Endothelial cell of umbilical vein (primary cell): ENCODE results near the gene SCGN. TPM values are rescaled to one million over a fixed set of nuclear protein-coding genes. Genes with fewer than 3 reads are reported as not detected.

ENCODE experiments used
- BruUV-seq: library from RNA; stranded (reverse); fragments of 400-500 nt; replicated peaks from 2 replicates; lab custom pipeline; 2021; lab: Mats Ljungman, UMichigan
- CTCF ChIA-PET: fragments of 300-600, 350-600 bp; sonication (Branson Sonifier 250); formaldehyde crosslinking; loops from one replicate; lab custom pipeline; 2021; ENCODE audit warnings: antibody characterized with exemption, inconsistent platforms; lab: Charles Lee
- POLR2A ChIA-PET: fragments of 300-600, 350-600 bp; sonication (Branson Sonifier 250); formaldehyde crosslinking; loops from one replicate; lab custom pipeline; 2021; ENCODE audit warnings: antibody characterized with exemption, inconsistent platforms; lab: Charles Lee
- DNase-seq: peaks from one replicate; pipeline ENCODE4 v3.0.0-alpha.2; 2011; ENCODE audit warnings: low read depth, low spot score
- FAIRE-seq: peaks from 2 replicates; lab custom pipeline; 2011; peaks lifted over from hg19 to GRCh38; lab: Jason Lieb, UNC
- H2AFZ ChIP-seq: 2 replicates; pipeline ENCODE4 v1.6.0; 2012; ENCODE audit warnings: low read depth, low read length, control low read depth, inconsistent platforms
- H3K27ac ChIP-seq: 2 replicates; pipeline ENCODE4 v1.5.1; 2011; ENCODE audit warnings: low read depth, mild to moderate bottlenecking, control low read depth, low read length, moderate library complexity; ENCODE audit not compliant: insufficient read depth
- H3K27me3 ChIP-seq, 2 experiments: 2 replicates each; pipeline versions ENCODE4 v1.6.0 to v1.6.1; 2011; ENCODE audit warnings: low read length in 2 of 2, mixed read lengths in 1 of 2; ENCODE audit not compliant: control insufficient read depth in 2 of 2, insufficient read depth in 2 of 2
- H3K36me3 ChIP-seq, 2 experiments: 2 replicates in 1 of 2; 3 replicates in 1 of 2; pipeline ENCODE4 v1.5.1; 2011; ENCODE audit warnings: low read length in 2 of 2, mild to moderate bottlenecking in 1 of 2, moderate library complexity in 1 of 2; ENCODE audit not compliant: control insufficient read depth in 2 of 2, insufficient read depth in 2 of 2; ENCODE audit errors: extremely low read depth in 1 of 2
- H3K4me1 ChIP-seq: 3 replicates; pipeline ENCODE4 v1.5.1; 2011; ENCODE audit warnings: mild to moderate bottlenecking, low read length; ENCODE audit not compliant: control insufficient read depth, insufficient read depth; ENCODE audit errors: extremely low read depth
- H3K4me2 ChIP-seq: 2 replicates; pipeline ENCODE4 v1.6.1; 2011; ENCODE audit warnings: low read length, control low read depth, mixed read lengths; ENCODE audit not compliant: insufficient read depth
- H3K4me3 ChIP-seq, 3 experiments: fragments of 200-600 bp in 1 of 3; sonication (generic), shearing (Covaris generic) in 1 of 3; replicated peaks in 1 of 3; 2 replicates each; pipeline ENCODE4 v1.5.1; 2011 to 2016; ENCODE audit warnings: control low read depth in 3 of 3, low read length in 3 of 3, mild to moderate bottlenecking in 2 of 3, inconsistent platforms in 1 of 3, low read depth in 1 of 3, moderate library complexity in 1 of 3; ENCODE audit not compliant: insufficient read depth in 1 of 3
- H3K79me2 ChIP-seq: 2 replicates; pipeline ENCODE4 v1.6.0; 2012; ENCODE audit warnings: low read length, inconsistent platforms; ENCODE audit not compliant: control insufficient read depth, insufficient read depth
- H3K9ac ChIP-seq: replicated peaks from 2 replicates; pipeline ENCODE3; 2011; ENCODE audit warnings: low read length, control low read depth; ENCODE audit not compliant: insufficient read depth; ENCODE audit errors: extremely low read depth
- H3K9me1 ChIP-seq: replicated peaks from 3 replicates; pipeline ENCODE4 v1.6.0; 2011; ENCODE audit warnings: mild to moderate bottlenecking, low read length; ENCODE audit not compliant: control insufficient read depth, insufficient read depth; ENCODE audit errors: extremely low read depth
- H3K9me3 ChIP-seq: replicated peaks from 2 replicates; pipeline ENCODE4 v1.5.1; 2012; ENCODE audit warnings: low read length, inconsistent platforms; ENCODE audit not compliant: control insufficient read depth, insufficient read depth
- H4K20me1 ChIP-seq: replicated peaks from 2 replicates; pipeline ENCODE3; 2011; ENCODE audit warnings: mild to moderate bottlenecking, low read length; ENCODE audit not compliant: control insufficient read depth, insufficient read depth; ENCODE audit errors: extremely low read depth
- CTCF ChIP-seq, 2 donors: IDR thresholded peaks; 1 replicate in 1 of 2; 2 replicates in 1 of 2; pipeline ENCODE4 v1.5.1; 2011; ENCODE audit warnings: low read length in 2 of 2, mild to moderate bottlenecking in 2 of 2, moderate library complexity in 2 of 2, control low read depth in 1 of 2, inconsistent platforms in 1 of 2, low read depth in 1 of 2; ENCODE audit not compliant: insufficient read depth in 1 of 2; ENCODE audit errors: extremely low read depth in 1 of 2
- EZH2 ChIP-seq: IDR thresholded peaks from 2 replicates; pipeline ENCODE4 v1.6.1; 2012; ENCODE audit warnings: borderline replicate concordance, low read depth, mild to moderate bottlenecking, moderate library complexity, low read length, inconsistent platforms; ENCODE audit not compliant: severe bottlenecking
- FOS ChIP-seq: IDR thresholded peaks from 2 replicates; pipeline ENCODE4 v1.6.1; 2011; ENCODE audit warnings: mild to moderate bottlenecking, low read length, moderate library complexity, borderline replicate concordance; ENCODE audit not compliant: insufficient read depth
- GATA2 ChIP-seq: IDR thresholded peaks from 2 replicates; pipeline ENCODE4 v1.7.0; 2011; ENCODE audit warnings: low read depth, mild to moderate bottlenecking, moderate library complexity, mixed read lengths, low read length; ENCODE audit not compliant: insufficient read length, insufficient read depth
- JUN ChIP-seq: IDR thresholded peaks from 2 replicates; pipeline ENCODE4 v1.6.1; 2011; ENCODE audit warnings: borderline replicate concordance, low read depth; ENCODE audit not compliant: insufficient read length, insufficient read depth
- MAX ChIP-seq: IDR thresholded peaks from 2 replicates; pipeline ENCODE4 v1.6.1; 2011; ENCODE audit not compliant: insufficient read depth, insufficient read length
- MYC ChIP-seq: IDR thresholded peaks from one replicate; pipeline ENCODE4 v1.6.1; 2011; ENCODE audit warnings: mild to moderate bottlenecking, low read depth, low read length
- POLR2A ChIP-seq: IDR thresholded peaks from 2 replicates; pipeline ENCODE4 v1.6.1; 2012; ENCODE audit warnings: low read depth, mild to moderate bottlenecking, control low read depth, low read length
- POLR2AphosphoS5 ChIP-seq: IDR thresholded peaks from 2 replicates; pipeline ENCODE4 v1.6.1; 2012; ENCODE audit warnings: low read depth, mild to moderate bottlenecking, control low read depth, low read length, moderate library complexity; ENCODE audit not compliant: insufficient read depth
- dilution Hi-C: fragments of 300-500 bp; cut with MboI; formaldehyde crosslinking; loops from one replicate; pipeline ENCODE4 v1.15.0; 2019; ENCODE audit warnings: low sequenced_read_pairs; ENCODE audit not compliant: extremely low pct_ligation_motif_present
- intact Hi-C: fragments of 100-400 bp; cut with micrococcal nuclease; formaldehyde crosslinking; loops from one replicate; pipeline ENCODE4 v1.10.0; 2022
- polyA plus RNA-seq, 4 experiments: library from polyadenylated mRNA; depleted of rRNA in 3 of 4; stranded (reverse) in 3 of 4; unstranded in 1 of 4; fragments of >200 nt; gene quantifications; 2 replicates each; pipeline versions ENCODE4 v1.2.1 to v1.2.3, GENCODE V29; 2011 to 2012; ENCODE audit warnings: missing spikeins in 1 of 4
- total RNA-seq: library from RNA; stranded (reverse); gene quantifications from 2 replicates; pipeline ENCODE4 v1.2.3, GENCODE V29; 2021

The SCGN gene
- total and polyA plus RNA-seq, 2 donors (not counting 3 experiments of a cell fraction or from before 2014, with no cell fraction given): not detected

GRCh38 chr6:25655723-25656122, 3.7 kb downstream of the SCGN start:
- no peaks in the 10 kb centered on the region for H3K36me3 ChIP-seq
- ChIA-PET POLR2A (no interaction called here), CTCF (no interaction called here)
- no peak overlapping the region for H3K9ac ChIP-seq
- dilution Hi-C loops: no loop called here
- no peak overlapping the region for H3K27ac ChIP-seq
- H3K4me3 ChIP-seq: no peak overlapping the region
- H3K27me3 ChIP-seq: no peaks in the 10 kb centered on the region
- no peaks in the 10 kb centered on the region for H3K9me1 ChIP-seq
- peaks cover 3% of the 10 kb centered on the region for H3K4me1 ChIP-seq
- TF ChIP-seq EZH2: no peak
- no peak for TF ChIP-seq GATA2
- FAIRE-seq: no peak
- no TSS peak for BruUV-seq
- no peak for DNase-seq
- no peaks in the 10 kb centered on the region for H3K79me2 ChIP-seq
- H4K20me1 ChIP-seq: no peaks in the 10 kb centered on the region
- intact Hi-C loops: no loop called here
- no peaks in the 10 kb centered on the region for H3K9me3 ChIP-seq
- no peak overlapping the region for H2AFZ ChIP-seq
- H3K4me2 ChIP-seq: no peak overlapping the region

- Histone ChIP-seq H3K9me1 (no peaks in the 10 kb centered on the region), H2AFZ (no peak overlapping the region), H3K9ac (no peak overlapping the region), H3K27me3 (peaks cover 2 to 3% of the 10 kb centered on the region in 2 experiments), H3K36me3 (no peaks in the 10 kb centered on the region), H3K4me3 (no peak overlapping the region), H4K20me1 (no peaks in the 10 kb centered on the region), H3K9me3 (no peaks in the 10 kb centered on the region), H3K27ac (no peak overlapping the region), H3K79me2 (no peaks in the 10 kb centered on the region), H3K4me2 (no peak overlapping the region), H3K4me1 (peaks cover 3% of the 10 kb centered on the region)
- DNase-seq (peak; percentile 3), FAIRE-seq (no peak)
- TF ChIP-seq CTCF (IDR thresholded peaks at IDR 0.05; ENCODE audit: extremely low read depth in 1 of 2, insufficient read depth in 1 of 2, low read depth in 1 of 2, low read length in 2 of 2) (no peak), MYC (no peak), FOS (no peak), JUN (no peak), POLR2AphosphoS5 (no peak), GATA2 (no peak), EZH2 (no peak), POLR2A (no peak), MAX (no peak)
- intact Hi-C loops: no loop called here
- no TSS peak for BruUV-seq
- CTCF ChIA-PET: interaction anchor here (0.8 kb wide), 1 partner anchor 60 kb away, joined by 3 read pairs; no protein-coding TSS in a partner anchor
- dilution Hi-C loops: no loop called here
- POLR2A ChIA-PET: no interaction called here
Observed at GRCh38 chr6:25659633-25660368, 7.8 kb downstream of the SCGN start.
